Liver (tissue), 9 donors: ENCODE measurements around the gene OR8D2. TPM values are rescaled to one million over a fixed set of nuclear protein-coding genes. Genes with fewer than 3 reads are reported as not detected.
A peak's percentile ranks its signal among the peaks of the same experiment; 100 is the strongest.

ENCODE experiments used
- DNase-seq: peaks from one replicate; pipeline ENCODE4 v3.0.0-alpha.2; 2017; ENCODE audit warnings: low spot score
- H3K27ac ChIP-seq, 2 donors: one replicate each; pipeline ENCODE4 v1.7.0; 2013; ENCODE audit warnings: inconsistent platforms in 2 of 2, low read length in 2 of 2, control low read depth in 1 of 2, low read depth in 1 of 2, mild to moderate bottlenecking in 1 of 2
- H3K27me3 ChIP-seq, 4 donors: one replicate each; pipeline versions ENCODE4 v1.6.1 to v1.7.0; 2013; ENCODE audit warnings: low read length in 3 of 4, inconsistent platforms in 1 of 4, mild to moderate bottlenecking in 1 of 4, moderate library complexity in 1 of 4; ENCODE audit not compliant: control insufficient read depth in 4 of 4, insufficient read depth in 4 of 4
- H3K36me3 ChIP-seq, 4 donors: one replicate each; pipeline versions ENCODE4 v1.6.1 to v1.7.0; 2013; ENCODE audit warnings: low read length in 3 of 4, mild to moderate bottlenecking in 3 of 4, low read depth in 1 of 4, moderate library complexity in 1 of 4; ENCODE audit not compliant: control insufficient read depth in 4 of 4, insufficient read depth in 3 of 4
- H3K4me1 ChIP-seq, 4 donors: one replicate each; pipeline versions ENCODE4 v1.6.1 to v1.7.0; 2013; ENCODE audit warnings: low read length in 3 of 4, mild to moderate bottlenecking in 3 of 4, moderate library complexity in 1 of 4; ENCODE audit not compliant: control insufficient read depth in 4 of 4, insufficient read depth in 4 of 4
- H3K4me3 ChIP-seq, 3 donors: one replicate each; pipeline versions ENCODE4 v1.6.1 to v1.7.0; 2013; ENCODE audit warnings: low read length in 3 of 3, control low read depth in 1 of 3, low read depth in 1 of 3, mild to moderate bottlenecking in 1 of 3
- H3K9ac ChIP-seq, 2 donors: one replicate each; pipeline ENCODE4 v1.7.0; 2013; ENCODE audit warnings: low read length in 2 of 2, mild to moderate bottlenecking in 2 of 2, moderate library complexity in 2 of 2, control low read depth in 1 of 2, low read depth in 1 of 2
- H3K9me3 ChIP-seq, 4 donors: one replicate each; pipeline versions ENCODE4 v1.6.1 to v1.7.0; 2013; ENCODE audit warnings: low read length in 3 of 4; ENCODE audit not compliant: control insufficient read depth in 4 of 4
- ATF3 ChIP-seq: IDR thresholded peaks from 2 replicates; pipeline ENCODE4 v1.6.1; 2016; ENCODE audit warnings: antibody characterized with exemption
- CTCF ChIP-seq: fragments of 150-350 bp; IDR thresholded peaks from 2 replicates; pipeline ENCODE4 v1.5.1; 2017; ENCODE audit warnings: improper control_type of control experiment, low read depth, low read length; ENCODE audit not compliant: missing input control
- FOXA2 ChIP-seq: IDR thresholded peaks from 2 replicates; pipeline ENCODE4 v1.6.1; 2016; ENCODE audit warnings: antibody characterized with exemption
- GABPA ChIP-seq, 2 donors: IDR thresholded peaks in 1 of 2; conservative IDR thresholded peaks in 1 of 2; 2 replicates each; pipeline ENCODE4 v1.6.1; 2016; ENCODE audit warnings: antibody characterized with exemption in 2 of 2, mild to moderate bottlenecking in 1 of 2, moderate library complexity in 1 of 2
- HNF4A ChIP-seq, 2 donors: conservative IDR thresholded peaks; 2 replicates each; pipeline ENCODE4 v1.6.1; 2016; ENCODE audit warnings: antibody characterized with exemption in 2 of 2, mild to moderate bottlenecking in 2 of 2
- HNF4G ChIP-seq: IDR thresholded peaks from 2 replicates; pipeline ENCODE4 v1.6.1; 2016; ENCODE audit warnings: antibody characterized with exemption
- JUND ChIP-seq, 2 donors: IDR thresholded peaks; 2 replicates each; pipeline ENCODE4 v1.6.1; 2016; ENCODE audit warnings: antibody characterized with exemption in 2 of 2
- MAX ChIP-seq: IDR thresholded peaks from 2 replicates; pipeline ENCODE4 v1.6.1; 2016; ENCODE audit warnings: antibody characterized with exemption
- RAD21 ChIP-seq, 2 donors: IDR thresholded peaks; 2 replicates each; pipeline ENCODE4 v1.6.1; 2016; ENCODE audit warnings: antibody characterized with exemption in 2 of 2, mild to moderate bottlenecking in 2 of 2
- REST ChIP-seq: IDR thresholded peaks from 2 replicates; pipeline ENCODE4 v1.6.1; 2016; ENCODE audit warnings: antibody characterized with exemption, mild to moderate bottlenecking
- RXRA ChIP-seq, 2 donors: IDR thresholded peaks; 2 replicates each; pipeline ENCODE4 v1.6.1; 2017 to 2018; ENCODE audit warnings: antibody characterized with exemption in 2 of 2, mild to moderate bottlenecking in 1 of 2
- SP1 ChIP-seq: IDR thresholded peaks from 2 replicates; pipeline ENCODE4 v1.6.1; 2018; ENCODE audit warnings: antibody characterized with exemption, mild to moderate bottlenecking
- TAF1 ChIP-seq: conservative IDR thresholded peaks from 2 replicates; pipeline ENCODE4 v1.6.1; 2016; ENCODE audit warnings: antibody characterized with exemption, mild to moderate bottlenecking
- YY1 ChIP-seq: IDR thresholded peaks from 2 replicates; pipeline ENCODE4 v1.6.1; 2016; ENCODE audit warnings: antibody characterized with exemption, mild to moderate bottlenecking
- WGBS: extraction: QIAGEN DNeasy Blood & Tissue Kit; methylation state at CpG from one replicate; pipeline ENCODE4 v1.1.7; 2013; 5-methylcytosine and 5-hydroxymethylcytosine counted together
- polyA plus RNA-seq, 2 donors: library from polyadenylated mRNA; stranded (reverse) in 1 of 2; unstranded in 1 of 2; fragments of 200-250 nt in 1 of 2; fragments of >200 nt in 1 of 2; fragmentation: Nextera tagmentation in 1 of 2; extraction: Ambion mirVana in 1 of 2; gene quantifications; one replicate each; pipeline versions ENCODE4 v1.2.1 to v1.2.3, GENCODE V29; 2013 to 2015
- total RNA-seq, 2 donors: library from RNA; depleted of rRNA; stranded (reverse); fragments of >200 nt; gene quantifications; one replicate each; pipeline ENCODE4 v1.2.3, GENCODE V29; 2014
- donor health status: healthy.
- donor health status: healthy.
- donor health status: healthy.
- donor health status: healthy.
- donor health status: healthy.

OR8D2 gene
- total and polyA plus RNA-seq, 4 donors = not detected

- Histone ChIP-seq H3K9me3 (no peaks in the 10 kb centered on the region), H3K4me1 (no peaks in the 10 kb centered on the region), H3K9ac (no peak overlapping the region), H3K27ac (no peak overlapping the region), H3K36me3 (no peaks in the 10 kb centered on the region), H3K4me3 (no peak overlapping the region), H3K27me3 (peaks cover 0 to 2% (median 0%) of the 10 kb centered on the region in 4 donors)
- WGBS = 55% methylated on average over 3 of the region's 3 CpGs
- no peak for TF ChIP-seq GABPA (IDR thresholded peaks at IDR 0.05 in 1 of 2, conservative IDR thresholded peaks at IDR 0.05 in 1 of 2)
- DNase-seq = no peak
Measured at GRCh38 chr11:124331873-124332272, 11.9 kb upstream of the OR8D2 start.

- TF ChIP-seq CTCF (no peak), FOXA2 (no peak), HNF4A (conservative IDR thresholded peaks at IDR 0.05) (no peak), JUND (IDR thresholded peaks at IDR 0.05) (no peak), RAD21 (IDR thresholded peaks at IDR 0.05) (peak in 1 of 2 donors; percentile 58), ATF3 (no peak), RXRA (IDR thresholded peaks at IDR 0.05) (no peak), TAF1 (no peak)
- Histone ChIP-seq H3K4me1 (no peaks in the 10 kb centered on the region), H3K9me3 (no peaks in the 10 kb centered on the region), H3K36me3 (no peaks in the 10 kb centered on the region), H3K9ac (no peak overlapping the region), H3K27me3 (peaks cover 0 to 5% (median 0%) of the 10 kb centered on the region in 4 donors), H3K27ac (no peak overlapping the region), H3K4me3 (no peak overlapping the region)
- WGBS = 44% methylated on average over 2 of the region's 2 CpGs
- no peak for DNase-seq
Measured at GRCh38 chr11:124329787-124330478, 9.9 kb upstream of the OR8D2 start.

- Histone ChIP-seq H3K27ac (no peak overlapping the region), H3K27me3 (peaks cover 0 to 7% (median 0%) of the 10 kb centered on the region in 4 donors), H3K4me1 (no peaks in the 10 kb centered on the region), H3K4me3 (no peak overlapping the region), H3K9ac (no peak overlapping the region), H3K9me3 (no peaks in the 10 kb centered on the region), H3K36me3 (no peaks in the 10 kb centered on the region)
- TF ChIP-seq YY1 (no peak), SP1 (no peak), TAF1 (no peak), REST (no peak), ATF3 (no peak), HNF4G (no peak), MAX (no peak), FOXA2 (no peak), JUND (IDR thresholded peaks at IDR 0.05) (no peak), RAD21 (IDR thresholded peaks at IDR 0.05) (no peak)
- 88% methylated on average over 1 of the region's 1 CpG for WGBS
- DNase-seq = no peak
Measured at GRCh38 chr11:124327775-124328174, 7.8 kb upstream of the OR8D2 start.
